HL-60/S4 (cell line): ENCODE data around the gene ASIC1.

Experiments used
- in situ Hi-C: fragments of 300-500 bp; cut with MboI; formaldehyde crosslinking; loops from 2 replicates; pipeline ENCODE4 v1.14.3; 2022; ENCODE audit warnings: low sequenced_read_pairs

Gene ASIC1

DNA sequence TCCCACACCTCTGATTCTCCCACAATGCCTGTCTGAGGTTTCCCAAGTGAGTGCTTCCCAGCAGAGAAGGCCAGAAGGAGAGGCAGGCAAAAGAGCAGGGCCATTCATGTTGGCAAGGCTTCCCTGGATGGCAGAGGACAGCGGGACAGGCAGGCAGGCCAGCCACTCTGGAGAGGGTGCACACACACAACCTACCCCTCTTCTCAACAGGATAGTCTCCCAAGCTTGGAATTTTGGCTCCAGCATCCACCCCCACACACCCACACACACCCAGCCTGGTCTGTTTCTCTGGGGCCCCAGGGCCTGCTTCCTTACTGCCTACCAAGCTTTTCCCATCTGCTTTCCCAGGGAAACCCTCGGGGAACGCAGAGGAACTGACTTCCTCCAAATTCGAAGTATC lies 16.7 kb upstream of the ASIC1 start:
- in situ Hi-C loops: no loop called here

DNA sequence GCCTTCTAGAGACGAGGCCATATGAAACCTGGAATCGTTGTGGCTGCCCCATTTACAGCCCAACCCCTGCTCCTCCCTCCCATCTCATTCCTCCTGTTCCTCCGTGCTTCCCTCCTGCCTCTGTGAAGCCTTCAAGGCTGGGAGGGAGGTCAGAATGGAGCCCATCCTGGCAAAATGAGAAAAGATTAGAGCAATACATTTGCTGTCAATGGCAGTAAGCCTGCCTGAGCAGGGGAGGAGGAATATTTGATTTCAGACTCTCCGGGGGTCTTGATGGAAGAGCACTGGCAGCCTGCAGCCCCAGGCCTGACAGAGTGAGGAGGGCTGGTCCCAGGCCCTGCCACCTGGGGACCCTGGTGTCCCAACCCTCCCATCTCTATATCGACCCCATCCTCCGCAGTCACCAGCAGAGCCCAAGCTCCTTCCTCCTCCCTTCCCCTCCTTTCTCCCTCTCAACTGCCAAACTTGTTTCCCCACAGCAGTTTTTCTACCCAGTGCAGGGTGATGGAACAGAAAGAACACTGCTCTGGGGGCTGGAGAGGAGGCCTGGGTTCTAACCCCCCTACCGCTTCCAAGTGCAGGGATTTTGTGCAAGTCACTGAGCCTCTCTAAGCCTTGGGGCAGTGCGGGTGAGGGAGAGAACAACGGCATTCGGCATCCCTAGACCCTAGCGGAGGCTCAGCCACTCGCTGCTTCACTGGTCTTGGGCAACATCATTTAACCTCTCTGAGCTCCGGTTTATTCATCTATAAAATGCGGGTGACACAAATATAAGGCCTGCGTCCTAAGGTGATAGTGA lies 16.1 kb upstream of the ASIC1 start:
- in situ Hi-C loops: no loop called here

DNA sequence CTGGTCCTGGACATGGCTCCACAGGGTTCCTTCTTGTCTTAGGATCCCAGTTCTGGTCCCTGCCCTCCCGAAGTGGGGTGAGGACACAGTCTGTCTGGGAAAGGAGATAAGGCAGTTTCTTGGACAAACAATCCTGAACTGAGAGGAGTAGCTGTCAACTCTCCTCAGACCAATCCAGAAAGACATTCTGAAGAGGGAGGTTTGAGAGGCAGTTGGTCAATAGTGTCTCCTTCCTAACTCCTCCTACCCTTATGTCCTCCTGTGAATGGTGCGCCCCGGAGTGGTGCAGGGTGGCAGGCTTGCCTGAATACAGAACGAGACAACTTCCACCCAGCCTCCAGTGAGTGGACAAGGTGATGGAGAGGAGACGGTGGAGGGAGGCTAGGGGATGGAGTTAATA lies 15.4 kb upstream of the ASIC1 start:
- in situ Hi-C loops: no loop called here

DNA sequence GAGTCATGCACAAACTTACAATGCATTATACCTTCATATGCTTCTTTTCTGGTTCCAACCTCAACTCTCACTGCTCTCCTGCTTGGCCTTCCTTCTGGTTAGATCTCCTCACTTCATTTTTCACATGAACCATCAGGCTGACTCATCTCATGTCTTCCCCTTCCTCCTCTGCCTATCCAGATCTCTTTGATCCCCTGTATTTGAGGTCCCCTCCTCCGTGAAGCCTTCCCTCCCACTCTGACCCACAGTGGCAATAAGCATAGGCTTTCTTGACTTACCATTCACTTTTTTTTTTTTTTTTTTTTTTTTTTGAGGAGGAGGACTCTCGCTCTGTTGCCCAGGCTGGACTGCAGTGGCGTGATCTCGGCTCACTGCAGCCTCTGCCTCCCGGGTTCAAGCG lies 14.7 kb upstream of the ASIC1 start:
- in situ Hi-C loops: no loop called here

DNA sequence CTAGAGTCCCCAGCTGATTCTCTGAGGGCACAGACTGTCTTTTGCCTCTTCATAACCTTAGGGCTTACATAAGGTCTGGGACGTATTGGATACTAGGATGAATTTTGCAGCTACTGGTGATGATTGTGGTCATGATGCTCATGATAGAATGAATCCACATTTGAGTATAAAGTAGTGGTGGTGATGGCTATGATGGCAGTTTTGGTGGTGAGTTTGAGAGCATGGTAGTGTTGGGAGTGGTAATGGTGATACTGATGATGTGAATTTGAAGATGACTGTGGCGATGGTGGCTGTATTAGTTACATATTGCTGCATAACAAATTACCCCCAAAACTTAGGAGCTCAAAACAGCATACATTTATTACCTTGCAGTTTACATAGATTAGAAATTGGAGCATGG lies 14.1 kb upstream of the ASIC1 start:
- in situ Hi-C loops: no loop called here

DNA sequence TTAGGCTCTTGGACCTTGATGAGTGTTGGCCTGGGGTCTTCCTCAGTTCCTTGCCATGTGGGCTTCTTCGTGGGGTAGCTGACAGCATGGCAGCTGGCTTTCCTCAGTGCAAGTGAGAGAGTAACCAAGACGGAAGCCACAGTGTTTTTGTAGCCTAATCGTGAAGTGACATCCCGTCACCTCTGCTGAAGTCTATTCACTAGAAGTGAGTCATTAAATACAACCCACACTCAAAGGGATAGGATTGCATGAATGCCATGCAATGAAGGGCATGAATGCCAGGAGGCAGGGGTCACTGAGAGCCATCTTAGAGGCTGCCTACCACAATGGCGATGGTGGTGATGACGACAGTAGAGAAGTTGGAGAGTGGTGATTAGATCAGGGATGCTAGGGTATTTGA lies 13.5 kb upstream of the ASIC1 start:
- in situ Hi-C loops: no loop called here

DNA sequence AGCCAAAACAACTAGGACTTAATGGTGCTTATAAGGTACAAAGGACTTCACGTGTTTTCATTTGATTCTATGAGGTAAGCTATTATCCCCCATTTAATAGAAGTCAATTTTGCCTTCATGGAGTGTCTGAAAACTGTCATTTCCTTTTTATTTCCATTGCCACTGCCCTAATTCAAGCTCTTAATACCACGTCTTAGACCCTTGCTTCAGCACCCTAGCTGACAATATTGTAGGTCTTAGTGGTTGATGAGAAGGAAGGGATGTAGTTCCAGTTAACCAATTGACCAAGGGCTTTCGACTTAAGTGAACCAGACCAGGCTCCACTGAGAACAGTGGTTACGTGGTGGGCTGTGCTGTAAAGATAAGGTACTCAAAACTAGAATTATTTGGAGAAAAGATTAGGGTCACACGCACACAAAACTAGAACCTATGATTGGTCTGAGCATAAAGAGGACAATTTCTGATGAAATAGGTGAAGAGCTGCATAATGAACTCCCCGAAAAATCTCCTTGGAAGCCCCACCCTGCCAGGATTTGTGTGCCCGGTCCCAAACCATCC lies 9.6 kb upstream of the ASIC1 start:
- in situ Hi-C loops: no loop called here

DNA sequence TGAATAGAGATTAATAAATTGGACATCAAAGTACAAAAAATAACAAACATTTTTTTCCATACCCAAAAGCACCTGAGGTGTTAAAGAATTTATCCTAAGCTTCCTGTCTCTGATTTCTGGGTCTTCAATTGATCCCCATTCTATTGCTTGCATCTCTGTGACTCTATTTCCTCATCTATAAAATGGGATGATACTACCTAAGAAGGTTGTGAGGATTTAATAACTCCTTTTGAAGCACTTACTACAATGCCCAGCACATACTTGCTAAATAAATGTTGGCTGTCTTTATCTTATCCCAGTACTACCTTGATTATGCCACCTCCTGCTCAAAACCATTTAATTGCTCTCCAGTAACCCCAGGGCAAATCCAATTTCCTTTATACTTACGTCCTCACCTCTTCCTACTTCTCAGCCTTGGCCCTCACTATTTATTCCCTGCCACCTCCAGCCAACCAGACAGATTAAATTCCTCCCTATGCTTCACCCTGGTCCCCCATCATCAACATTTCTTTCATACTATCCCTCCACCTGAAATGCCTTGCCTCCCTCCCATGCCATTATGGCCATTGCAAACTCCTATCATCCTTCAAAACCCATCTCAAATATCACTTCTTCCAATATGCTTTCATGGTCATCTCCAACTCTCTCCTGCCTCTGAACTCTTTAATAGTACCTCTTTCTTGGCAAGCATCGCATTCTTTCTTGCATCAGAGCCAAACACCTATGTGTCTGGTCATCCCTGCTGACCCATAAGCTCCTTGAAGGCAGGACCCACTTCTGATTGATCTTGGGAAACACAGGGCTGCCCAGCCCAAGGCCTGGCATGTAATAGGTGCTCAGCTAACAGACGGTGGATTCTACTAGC lies 7.9 kb upstream of the ASIC1 start:
- in situ Hi-C loops: loop anchor here (25.0 kb wide), 1 partner anchor 87 kb away; the partner anchor contains the start of genes AQP2, AQP5 and AQP6

DNA sequence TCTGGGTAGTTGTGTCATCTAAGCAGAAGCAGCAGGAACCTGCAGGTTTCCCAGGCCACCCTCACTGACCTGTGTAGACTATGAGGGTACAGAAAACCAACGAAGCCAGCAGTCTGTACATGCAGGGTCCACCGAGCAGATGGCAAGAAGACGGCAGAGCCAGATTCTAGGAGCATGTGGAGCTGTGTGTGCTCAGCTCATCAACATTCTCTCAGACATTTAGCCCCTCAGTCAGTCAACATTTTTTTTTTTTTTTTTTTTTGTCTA lies 7.3 kb upstream of the ASIC1 start:
- in situ Hi-C loops: loop anchor here (25.0 kb wide), 1 partner anchor 88 kb away; the partner anchor contains the start of genes AQP2, AQP5 and AQP6

DNA sequence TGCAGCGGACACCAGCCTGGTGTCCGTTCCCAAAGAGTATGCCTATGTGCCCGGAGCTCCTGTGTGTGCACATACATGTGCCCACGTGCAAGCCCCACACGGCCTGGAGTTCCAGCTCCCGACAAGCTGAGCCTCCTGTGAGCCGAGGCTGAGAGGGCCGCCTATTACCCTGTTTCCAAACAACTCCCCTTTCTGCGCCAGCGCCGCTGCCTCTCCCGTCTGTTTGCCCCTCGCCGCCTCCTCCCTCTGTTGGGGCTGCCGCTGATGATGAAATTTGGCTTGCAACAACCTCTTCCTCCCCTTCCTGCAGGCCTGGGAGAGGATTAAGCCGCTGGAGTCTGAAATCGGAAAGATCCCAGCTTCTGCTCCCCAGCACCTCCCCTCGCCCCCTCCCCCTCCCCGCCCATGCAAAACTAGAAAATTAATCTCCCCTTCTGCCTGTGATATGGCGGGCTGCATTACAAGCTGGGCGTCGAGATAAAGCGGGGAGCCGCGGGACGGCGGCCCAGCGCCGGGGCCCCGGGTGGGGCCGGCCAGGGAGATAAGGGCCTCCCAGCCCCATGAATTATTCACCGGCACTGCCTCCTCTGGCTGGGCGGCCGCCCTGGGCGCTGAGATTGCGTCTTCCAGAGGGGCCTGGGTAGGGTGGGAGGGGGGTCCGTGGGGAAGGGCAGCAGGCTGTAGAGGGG lies 6.8 kb upstream of the ASIC1 start:
- in situ Hi-C loops: loop anchor here (25.0 kb wide), 1 partner anchor 88 kb away; the partner anchor contains the start of genes AQP2, AQP5 and AQP6

DNA sequence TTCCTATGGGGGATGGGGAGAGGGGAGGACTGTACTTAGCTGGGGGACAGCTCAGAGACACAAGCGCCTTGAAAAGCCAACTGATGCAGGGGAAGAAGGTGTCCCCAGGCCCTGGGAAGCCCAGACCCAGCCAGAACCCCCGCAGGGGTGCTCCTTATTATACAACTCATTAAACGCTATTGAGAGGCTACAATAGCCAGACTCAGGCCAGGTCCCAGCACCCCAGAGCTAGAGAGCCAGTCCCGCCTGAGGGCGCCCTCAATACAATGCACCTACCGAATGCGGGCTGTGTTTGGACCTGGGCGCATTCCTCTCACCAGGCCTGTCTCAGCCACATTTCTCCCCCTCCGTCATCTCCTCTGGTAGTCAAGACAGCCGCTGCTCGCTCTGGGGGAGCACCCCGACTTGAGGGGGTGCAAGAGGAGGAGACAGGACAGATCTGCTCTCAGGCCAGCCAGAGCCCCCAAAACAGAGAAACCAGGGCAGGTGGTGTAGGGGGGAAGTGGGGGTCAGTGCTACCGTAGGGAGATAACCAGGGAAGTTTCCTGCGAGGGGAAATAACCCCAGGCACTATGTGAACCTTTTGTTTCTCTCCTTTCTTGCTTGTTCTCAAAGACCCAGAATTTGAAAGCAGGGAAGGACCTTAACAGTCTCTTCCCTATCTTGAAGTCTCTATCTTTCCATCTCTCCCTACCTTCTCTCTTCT lies 6.1 kb upstream of the ASIC1 start:
- in situ Hi-C loops: loop anchor here (25.0 kb wide), 1 partner anchor 89 kb away; the partner anchor contains the start of genes AQP2, AQP5 and AQP6

DNA sequence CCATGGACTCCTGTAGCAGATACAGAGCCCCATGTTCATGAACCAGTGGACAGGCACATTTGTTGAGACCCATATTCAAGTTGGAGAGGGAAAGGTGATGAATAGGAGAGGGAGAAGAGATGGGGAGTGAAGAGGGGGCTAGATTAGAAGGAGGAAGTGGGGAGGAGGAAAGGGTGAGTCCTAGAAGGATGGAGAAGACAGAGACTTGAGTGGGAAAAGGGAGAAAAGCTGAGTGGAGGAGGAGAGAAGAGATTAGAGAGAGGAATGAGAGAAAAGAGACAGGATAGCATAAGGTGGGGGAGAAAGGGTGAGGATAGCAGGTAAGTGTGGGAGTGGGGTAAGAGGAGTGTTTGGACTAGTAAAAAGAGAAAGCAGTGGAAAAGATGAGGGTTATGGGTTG lies 4.9 kb upstream of the ASIC1 start:
- in situ Hi-C loops: loop anchor here (25.0 kb wide), 1 partner anchor 90 kb away; the partner anchor contains the start of genes AQP2, AQP5 and AQP6

DNA sequence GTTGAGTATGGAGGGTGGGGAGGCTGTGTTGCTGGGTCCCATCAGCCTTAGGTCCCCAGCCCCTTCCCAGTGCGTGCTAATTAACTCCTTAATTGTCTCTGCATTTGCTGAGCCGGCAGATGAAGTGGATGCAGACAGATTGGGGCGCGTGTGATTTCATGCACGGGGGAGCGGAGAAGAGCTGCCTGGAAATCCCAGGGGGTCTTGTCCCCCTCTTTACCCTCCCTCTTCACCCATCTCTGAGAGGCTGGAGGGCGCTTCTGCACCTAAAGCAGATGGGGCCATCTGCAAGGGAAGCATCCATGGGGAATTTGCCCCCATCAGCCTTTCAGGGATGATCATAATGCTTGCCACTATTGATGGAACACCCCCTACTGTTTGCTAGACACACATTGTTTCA lies 4.4 kb upstream of the ASIC1 start:
- in situ Hi-C loops: loop anchor here (25.0 kb wide), 1 partner anchor 91 kb away; the partner anchor contains the start of genes AQP2, AQP5 and AQP6

DNA sequence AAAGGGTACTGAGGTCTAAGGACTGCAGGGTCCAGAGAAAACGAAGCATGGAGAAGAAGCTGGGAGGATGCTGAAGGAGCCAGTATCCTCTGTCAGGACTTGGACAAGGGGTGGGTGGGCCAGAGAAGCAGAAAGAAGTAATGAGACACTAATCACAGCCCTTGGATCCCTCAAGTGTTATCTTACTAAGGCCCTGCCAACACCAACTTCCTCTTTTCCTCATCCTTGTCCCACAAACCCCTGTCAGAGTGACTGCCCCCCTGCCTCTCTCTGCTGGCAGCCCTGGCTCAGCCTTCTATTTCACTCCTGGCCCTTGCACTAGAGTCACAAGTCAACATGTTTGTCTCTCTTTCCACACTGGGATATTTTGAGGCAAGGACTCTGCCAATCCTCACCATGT lies 3.8 kb upstream of the ASIC1 start:
- in situ Hi-C loops: loop anchor here (25.0 kb wide), 1 partner anchor 91 kb away; the partner anchor contains the start of genes AQP2, AQP5 and AQP6

DNA sequence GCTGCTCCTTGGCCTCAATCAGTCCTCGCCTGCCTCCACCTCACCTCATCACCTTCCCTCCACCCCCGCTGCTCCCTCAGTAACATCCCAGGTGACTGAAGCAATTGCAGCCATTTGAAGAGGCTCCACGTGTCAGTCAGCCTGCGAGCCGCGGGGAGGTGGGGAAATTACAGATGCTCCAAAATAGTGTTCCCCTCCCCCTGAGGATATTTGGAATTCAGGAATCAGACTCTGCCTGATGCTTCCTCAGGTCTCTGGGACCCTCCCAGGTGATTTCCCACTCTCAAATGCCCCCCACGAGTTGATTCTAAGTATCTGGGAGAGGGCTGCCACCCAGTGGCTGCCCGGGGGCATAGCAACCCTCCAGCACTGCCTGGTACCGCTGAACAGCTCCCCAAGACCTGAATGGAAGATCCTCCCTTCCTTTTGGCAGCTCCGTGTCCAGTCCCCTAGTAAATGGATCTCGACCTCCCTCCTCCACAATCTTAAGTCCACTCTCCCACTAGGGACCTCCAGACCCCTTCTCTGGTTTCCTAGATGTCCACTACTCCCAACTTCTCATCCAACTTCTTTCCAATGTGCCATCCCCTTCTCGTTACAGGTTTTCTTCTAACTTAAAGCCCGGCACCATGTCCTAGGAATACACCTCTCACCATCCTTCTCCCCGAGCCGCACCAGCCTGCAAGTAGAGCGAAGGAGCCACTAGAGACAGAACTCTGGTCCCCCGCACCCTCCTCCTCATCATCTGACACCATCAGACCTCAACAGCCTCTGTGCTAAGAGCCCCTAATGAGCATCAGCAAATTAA lies 1.4 kb upstream of the ASIC1 start:
- in situ Hi-C loops: loop anchor here (25.0 kb wide), 1 partner anchor 94 kb away; the partner anchor contains the start of genes AQP2, AQP5 and AQP6

DNA sequence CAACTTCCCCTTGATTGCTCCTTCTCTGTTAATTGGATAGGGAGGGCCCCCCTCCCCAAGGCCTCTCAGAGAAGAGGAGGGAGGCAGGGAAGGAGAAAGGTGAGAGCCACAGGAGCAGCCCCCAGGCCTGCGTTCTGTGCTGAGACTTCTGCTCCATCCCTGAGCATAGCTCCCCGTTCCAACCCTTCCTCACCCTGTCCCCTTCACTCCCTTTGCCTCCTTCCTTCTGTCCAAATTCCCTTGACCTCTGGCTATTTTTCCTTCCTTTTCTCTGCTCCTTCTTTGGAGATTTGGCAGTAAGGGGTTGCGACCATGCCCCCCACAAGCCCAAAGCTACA lies 788 bp upstream of the ASIC1 start:
- in situ Hi-C loops: loop anchor here (25.0 kb wide), 1 partner anchor 94 kb away; the partner anchor contains the start of genes AQP2, AQP5 and AQP6

DNA sequence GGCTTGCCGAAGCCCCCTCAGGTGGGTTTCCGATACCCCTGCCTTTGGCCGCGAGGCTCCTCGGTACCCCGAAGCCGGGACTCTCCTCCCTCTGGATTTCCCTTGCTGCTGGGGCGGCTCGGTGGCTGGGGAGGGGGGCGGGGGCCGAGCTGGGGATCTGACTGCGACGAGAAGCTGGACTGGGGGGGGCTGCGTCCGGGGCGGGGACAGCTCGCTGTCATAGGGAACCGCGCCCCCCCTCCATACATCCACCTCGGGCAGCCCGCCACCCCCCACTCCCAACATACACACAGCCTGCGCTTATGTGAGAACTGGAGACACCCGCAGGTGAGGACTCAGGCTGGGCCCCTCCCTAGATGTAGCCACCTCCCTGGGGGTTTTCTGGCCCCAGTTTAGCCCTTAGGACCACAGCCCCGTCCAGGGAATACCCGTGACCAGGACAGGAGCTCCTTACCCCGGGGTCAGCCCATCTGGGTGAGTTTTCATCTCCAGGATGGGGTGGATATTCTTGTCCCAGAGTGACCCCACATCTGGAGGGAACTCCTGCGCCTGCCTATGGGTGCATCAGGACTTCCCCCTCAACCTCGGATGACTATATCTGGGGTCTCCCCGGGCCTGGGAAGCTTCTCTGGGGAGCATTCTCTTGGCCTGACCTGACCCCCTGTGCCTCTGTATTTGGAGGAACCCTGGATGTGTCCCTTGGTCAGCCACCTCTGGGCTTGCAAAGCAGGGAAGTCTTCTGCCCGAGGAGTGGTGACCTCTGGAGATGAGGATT lies 687 bp downstream of the ASIC1 start:
- in situ Hi-C loops: loop anchor here (25.0 kb wide), 1 partner anchor 96 kb away; the partner anchor contains the start of genes AQP2, AQP5 and AQP6

DNA sequence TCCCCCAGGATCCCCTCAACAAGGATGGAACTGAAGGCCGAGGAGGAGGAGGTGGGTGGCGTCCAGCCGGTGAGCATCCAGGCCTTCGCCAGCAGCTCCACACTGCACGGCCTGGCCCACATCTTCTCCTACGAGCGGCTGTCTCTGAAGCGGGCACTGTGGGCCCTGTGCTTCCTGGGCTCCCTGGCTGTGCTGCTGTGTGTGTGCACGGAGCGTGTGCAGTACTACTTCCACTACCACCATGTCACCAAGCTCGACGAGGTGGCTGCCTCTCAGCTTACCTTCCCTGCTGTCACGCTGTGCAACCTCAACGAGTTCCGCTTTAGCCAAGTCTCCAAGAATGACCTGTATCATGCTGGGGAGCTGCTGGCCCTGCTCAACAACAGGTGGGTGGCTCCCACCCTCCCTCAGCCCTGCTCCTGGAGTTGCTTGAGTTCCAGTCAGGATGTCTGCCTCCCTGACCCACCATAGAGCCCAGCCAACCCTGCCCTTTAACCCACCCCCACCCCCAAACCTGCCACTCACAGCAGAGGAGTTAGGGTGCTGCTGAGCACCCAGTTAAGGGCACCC lies 1.4 kb downstream of the ASIC1 start:
- in situ Hi-C loops: loop anchor here (25.0 kb wide), 1 partner anchor 97 kb away; the partner anchor contains the start of genes AQP2, AQP5 and AQP6
